ENCODE results near the gene NKAIN2.

Gene NKAIN2

GRCh38 chr6:124812067-124812466 lies 1008.4 kb downstream of the NKAIN2 start:
- H3K27ac ChIP-seq, result no peak overlapping the region
- TF ChIP-seq CTCF (conservative IDR thresholded peaks at IDR 0.05), result no peak
- no peak for TF ChIP-seq ZFX (IDR thresholded peaks at IDR 0.05)

GRCh38 chr6:124819346-124819745 lies 1015.7 kb downstream of the NKAIN2 start:
- H3K27ac ChIP-seq, result no peak overlapping the region
- no peak for TF ChIP-seq ZFX (IDR thresholded peaks at IDR 0.05)
- TF ChIP-seq CTCF (conservative IDR thresholded peaks at IDR 0.05), result no peak

GRCh38 chr6:124822204-124822613 lies 1018.5 kb downstream of the NKAIN2 start:
- H3K27ac ChIP-seq, result no peak overlapping the region
- no peak for TF ChIP-seq CTCF (conservative IDR thresholded peaks at IDR 0.05)
- TF ChIP-seq ZFX (IDR thresholded peaks at IDR 0.05), result no peak

- no peak overlapping the region for H3K27ac ChIP-seq
- TF ChIP-seq ZFX (IDR thresholded peaks at IDR 0.05) (no peak), CTCF (conservative IDR thresholded peaks at IDR 0.05) (no peak)
These were observed 1019.1 kb downstream of the NKAIN2 start for GRCh38 chr6:124822721-124823120.

- TF ChIP-seq CTCF (conservative IDR thresholded peaks at IDR 0.05), result no peak
- TF ChIP-seq ZFX (IDR thresholded peaks at IDR 0.05), result no peak
- no peak overlapping the region for H3K27ac ChIP-seq
These were observed 1019.8 kb downstream of the NKAIN2 start for GRCh38 chr6:124823240-124824111.

GRCh38 chr6:124825564-124825963 lies 1021.9 kb downstream of the NKAIN2 start:
- H3K27ac ChIP-seq, result no peak overlapping the region
- TF ChIP-seq ZFX (IDR thresholded peaks at IDR 0.05) (no peak), CTCF (conservative IDR thresholded peaks at IDR 0.05) (no peak)

- H3K27ac ChIP-seq, result no peak overlapping the region
- TF ChIP-seq CTCF (conservative IDR thresholded peaks at IDR 0.05), result no peak
These were observed 1026.2 kb downstream of the NKAIN2 start for GRCh38 chr6:124829822-124830221.

Measured in C4-2B (cell line).